DND-41 (cell line): ENCODE measurements around the gene ACAD9.

Experiments
- EZH2 ChIP-seq: IDR thresholded peaks from 3 replicates; pipeline ENCODE4 v1.6.1; 2012; ENCODE audit warnings: borderline replicate concordance, low read depth, mild to moderate bottlenecking, moderate library complexity, low read length, inconsistent platforms; ENCODE audit not compliant: severe bottlenecking
- TF ChIP-seq, protein P1 (sequence below): IDR thresholded peaks from 2 replicates; pipeline ENCODE4 v1.5.1; 2012; ENCODE audit warnings: borderline replicate concordance, low read length, moderate library complexity, mild to moderate bottlenecking; ENCODE audit not compliant: poor library complexity, severe bottlenecking; ENCODE audit errors: extremely low read depth

DNA sequence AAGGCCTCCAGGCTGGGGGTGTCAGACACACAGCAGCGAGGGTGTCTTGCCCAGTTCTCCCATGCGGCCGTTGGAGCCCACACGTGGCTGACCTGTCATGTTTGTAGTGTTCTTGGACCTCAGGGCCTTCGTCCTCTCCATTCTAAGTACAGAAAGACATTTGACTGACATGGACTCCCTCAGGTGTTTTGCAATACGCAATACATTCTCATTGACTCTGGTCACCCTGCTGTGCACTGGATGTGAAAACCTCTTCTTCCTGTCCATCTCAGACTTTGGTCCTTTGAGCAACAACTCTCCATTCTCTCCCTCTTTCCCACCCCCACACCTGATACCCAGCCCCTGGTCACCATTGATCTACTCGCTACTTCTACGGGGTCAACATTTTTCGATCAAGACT, 28.9 kb upstream of the ACAD9 start:
- TF ChIP-seq, protein P1, sequence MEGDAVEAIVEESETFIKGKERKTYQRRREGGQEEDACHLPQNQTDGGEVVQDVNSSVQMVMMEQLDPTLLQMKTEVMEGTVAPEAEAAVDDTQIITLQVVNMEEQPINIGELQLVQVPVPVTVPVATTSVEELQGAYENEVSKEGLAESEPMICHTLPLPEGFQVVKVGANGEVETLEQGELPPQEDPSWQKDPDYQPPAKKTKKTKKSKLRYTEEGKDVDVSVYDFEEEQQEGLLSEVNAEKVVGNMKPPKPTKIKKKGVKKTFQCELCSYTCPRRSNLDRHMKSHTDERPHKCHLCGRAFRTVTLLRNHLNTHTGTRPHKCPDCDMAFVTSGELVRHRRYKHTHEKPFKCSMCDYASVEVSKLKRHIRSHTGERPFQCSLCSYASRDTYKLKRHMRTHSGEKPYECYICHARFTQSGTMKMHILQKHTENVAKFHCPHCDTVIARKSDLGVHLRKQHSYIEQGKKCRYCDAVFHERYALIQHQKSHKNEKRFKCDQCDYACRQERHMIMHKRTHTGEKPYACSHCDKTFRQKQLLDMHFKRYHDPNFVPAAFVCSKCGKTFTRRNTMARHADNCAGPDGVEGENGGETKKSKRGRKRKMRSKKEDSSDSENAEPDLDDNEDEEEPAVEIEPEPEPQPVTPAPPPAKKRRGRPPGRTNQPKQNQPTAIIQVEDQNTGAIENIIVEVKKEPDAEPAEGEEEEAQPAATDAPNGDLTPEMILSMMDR = no peak
- no peak for TF ChIP-seq EZH2
